Measurements from ENCODE around the gene KNDC1.

GRCh38 chr10:133214468-133215410 lies 54.7 kb downstream of the KNDC1 start:
- TF ChIP-seq ZNF274 (IDR thresholded peaks at IDR 0.05; ENCODE audit: low read depth, low read length) (no peak), SUZ12 (IDR thresholded peaks at IDR 0.05; ENCODE audit: extremely low read depth, insufficient read depth, insufficient read length) (no peak)
